Stimulated activated CD4-positive, alpha-beta T cell treated with anti-CD3 and anti-CD28 coated beads, TNF-alpha, amount 100 ng/mL, for 4 hours (primary cell): Measurements from ENCODE around the gene STRN3.
"Not testable (repeated sequence)": the region's sequence is repeated elsewhere in the genome, so short reads cannot be mapped to it uniquely, and the experiment has no call there.

ENCODE experiments used
- DNase-seq, 3 experiments: peaks; one replicate each; pipeline ENCODE4 v3.0.0-alpha.2; 2020; ENCODE audit warnings: low read depth in 3 of 3

Gene STRN3

DNA sequence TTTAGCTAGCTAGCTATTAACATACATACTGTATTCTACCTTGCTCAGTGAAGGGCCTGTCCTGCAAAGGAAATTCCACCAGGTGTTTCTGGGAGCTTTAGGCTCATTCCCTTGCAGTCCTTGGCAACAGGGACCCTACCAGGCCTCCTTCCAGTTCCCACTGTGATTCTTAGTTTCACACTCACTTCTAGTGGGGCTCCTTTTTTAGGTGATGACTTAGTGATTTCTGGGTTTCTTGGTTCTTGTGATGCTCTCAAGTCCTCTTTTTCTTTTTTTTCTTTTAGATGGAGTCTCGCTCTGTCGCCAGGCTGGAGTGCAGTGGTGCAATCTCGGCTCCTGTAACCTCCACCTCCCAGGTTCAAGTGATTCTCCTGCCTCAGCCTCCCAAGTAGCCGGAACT, 10.4 kb upstream of the STRN3 start:
- DNase-seq = no peak

DNA sequence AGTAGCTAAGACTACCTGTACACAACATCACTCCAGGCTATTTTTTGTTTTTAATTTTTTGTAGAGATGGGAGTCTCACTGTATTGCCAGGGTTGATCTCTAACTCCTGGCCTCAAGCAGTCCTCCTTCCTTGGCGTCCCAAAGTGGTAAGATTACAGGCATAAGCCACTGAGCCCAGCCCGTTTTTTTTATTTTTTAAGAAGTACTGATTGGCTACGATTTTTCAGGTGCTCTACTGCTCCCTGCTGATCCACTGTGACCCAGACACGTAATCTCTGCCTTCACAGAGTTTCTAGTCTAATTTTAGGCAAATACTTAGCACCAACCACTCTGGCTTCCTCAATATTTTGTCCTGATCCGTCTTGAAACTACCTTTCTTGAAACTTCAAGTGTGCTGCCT, 4.3 kb upstream of the STRN3 start:
- no peak for DNase-seq

DNA sequence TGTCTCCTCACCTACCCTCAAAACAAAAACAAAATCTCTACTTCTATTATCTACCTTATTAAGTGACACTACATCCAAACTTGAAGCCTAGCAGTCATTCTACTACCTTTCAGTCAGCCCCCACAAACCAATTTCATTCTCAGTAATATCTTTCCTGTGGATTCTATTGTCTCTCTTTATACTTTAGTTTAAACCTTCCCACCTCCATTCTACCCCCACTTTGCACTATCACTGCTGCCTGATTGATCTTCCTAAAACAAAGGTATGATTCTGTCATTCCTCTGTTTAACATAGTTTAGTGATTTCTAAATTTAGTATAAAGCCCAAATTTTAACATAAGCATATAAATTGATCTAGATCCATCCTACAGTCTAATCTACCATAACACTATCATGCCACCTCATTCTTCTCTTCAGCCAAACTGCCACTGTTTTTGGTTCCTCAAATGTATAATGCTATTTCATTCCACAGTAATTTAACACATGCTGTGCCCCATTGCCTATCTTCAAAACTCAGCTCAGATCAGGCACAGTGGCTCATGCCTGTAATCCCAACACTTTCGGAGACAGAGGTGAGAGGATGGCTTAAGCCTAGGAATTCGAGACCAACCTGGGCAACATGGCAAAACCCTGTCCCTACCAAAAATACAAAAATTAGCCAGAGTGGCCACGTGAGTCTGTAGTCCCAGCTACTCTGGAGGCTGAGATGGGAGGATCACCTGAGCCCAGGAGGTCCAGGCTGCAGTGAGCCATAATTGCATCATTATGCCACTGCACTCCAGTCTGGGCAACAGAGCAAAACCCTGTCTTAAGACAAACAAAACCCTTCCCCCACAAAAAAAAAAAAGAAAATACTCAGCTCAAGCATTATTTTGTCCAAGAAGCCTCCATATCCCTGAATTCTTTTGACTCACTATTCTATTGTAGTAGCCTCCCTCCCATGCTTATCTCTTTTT, 3.1 kb upstream of the STRN3 start:
- DNase-seq = no peak

DNA sequence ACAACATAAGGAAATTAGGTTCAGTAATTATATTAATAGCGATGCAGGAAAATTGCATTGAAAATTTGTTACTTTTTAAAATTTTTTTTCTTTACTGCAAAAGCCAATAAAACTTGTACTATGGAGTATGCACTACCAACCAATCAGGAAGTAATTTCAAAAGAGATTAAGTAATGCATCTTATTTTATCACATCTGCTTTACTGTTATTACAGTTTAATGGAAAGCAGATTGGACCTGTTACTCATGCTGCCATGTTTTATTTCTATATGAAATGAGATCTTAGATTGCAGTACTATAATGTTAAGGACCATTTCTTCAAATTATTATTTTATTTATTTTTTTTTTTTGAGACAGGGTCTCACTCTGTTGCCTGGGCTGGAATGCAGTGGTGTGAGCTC, 1.7 kb upstream of the STRN3 start:
- no peak for DNase-seq

DNA sequence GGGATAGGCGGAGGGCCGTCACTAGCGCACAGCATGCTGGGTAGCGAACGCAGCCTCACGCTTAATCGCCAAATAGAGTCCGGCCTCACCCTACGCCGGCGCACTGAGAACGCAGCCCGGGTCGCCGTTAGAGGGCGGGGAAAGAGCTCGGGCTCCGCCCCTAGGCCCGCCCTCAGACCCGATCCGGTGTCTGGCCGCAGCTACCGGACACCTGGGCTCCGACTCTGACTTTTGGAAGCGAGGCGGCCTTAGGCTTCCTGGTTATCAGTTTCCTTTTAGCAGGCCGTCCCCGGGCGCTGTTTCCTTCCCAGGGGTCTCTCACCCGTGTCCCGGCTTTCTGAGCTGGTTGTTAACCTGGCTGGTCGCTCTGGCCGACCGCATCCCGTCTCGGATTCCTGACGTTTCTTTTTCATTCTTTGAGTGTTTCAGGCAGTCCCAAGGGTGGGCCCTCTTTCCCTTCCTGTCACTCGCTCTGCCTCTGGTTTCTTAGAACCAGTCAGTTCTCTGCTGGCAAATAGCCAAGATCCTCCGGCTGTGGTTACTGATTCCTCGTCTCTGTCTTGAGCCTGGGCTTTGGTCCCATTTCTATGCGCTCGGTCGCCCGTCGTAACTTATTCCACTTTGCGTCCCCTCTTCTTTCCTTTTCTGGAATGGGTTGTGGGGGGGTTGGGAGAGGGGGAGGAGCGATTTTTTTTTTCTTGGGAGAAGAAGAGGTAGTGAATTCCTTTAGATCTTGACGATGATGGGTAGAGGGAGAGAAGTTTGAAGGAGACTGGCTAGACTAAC, 464 bp upstream of the STRN3 start:
- peak; percentile 76 to 85 (median 79) for DNase-seq

DNA sequence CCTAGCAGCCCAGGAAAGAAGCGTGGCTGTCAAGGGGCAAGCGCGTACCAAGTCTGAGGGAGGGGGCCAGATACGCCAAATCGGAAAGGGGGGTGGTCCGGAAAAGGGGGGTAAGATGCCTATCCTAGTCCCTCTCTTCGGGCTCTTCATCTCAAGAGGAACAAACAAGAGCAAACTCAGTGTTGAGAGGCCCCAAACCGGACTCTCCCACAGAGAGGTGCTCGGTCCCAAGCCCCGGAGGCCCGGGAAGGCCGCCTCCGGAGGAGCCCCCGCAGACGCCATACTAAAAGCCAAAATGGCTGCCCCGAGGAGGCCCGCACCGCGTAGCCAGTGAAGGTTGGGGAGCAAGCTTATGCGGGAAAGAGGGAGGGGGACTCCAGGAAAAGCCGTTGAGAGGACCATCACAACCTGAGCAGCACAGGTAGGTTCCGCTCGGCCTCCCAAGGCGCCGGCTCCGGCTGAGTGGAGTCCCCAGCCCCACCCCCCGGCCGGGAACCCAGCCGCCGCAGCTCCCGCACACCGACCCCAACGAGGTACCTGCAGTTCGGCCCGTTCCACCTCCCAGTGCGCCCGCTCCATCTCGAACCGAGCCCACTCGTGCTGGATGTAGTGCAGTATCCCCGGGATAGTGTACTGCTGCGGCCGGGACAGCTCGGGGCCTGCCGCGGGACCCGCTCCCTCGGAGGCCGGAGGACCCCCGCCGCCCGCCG, 657 bp downstream of the STRN3 start, which contains the start of gene AP4S1:
Gene AP4S1, plus strand, starts transcription at position 283 of the 710 bp plus-strand sequence. CDS start 40,548 bp downstream, outside the sequence.
- peak; percentile 26 to 36 (median 27) for DNase-seq

DNA sequence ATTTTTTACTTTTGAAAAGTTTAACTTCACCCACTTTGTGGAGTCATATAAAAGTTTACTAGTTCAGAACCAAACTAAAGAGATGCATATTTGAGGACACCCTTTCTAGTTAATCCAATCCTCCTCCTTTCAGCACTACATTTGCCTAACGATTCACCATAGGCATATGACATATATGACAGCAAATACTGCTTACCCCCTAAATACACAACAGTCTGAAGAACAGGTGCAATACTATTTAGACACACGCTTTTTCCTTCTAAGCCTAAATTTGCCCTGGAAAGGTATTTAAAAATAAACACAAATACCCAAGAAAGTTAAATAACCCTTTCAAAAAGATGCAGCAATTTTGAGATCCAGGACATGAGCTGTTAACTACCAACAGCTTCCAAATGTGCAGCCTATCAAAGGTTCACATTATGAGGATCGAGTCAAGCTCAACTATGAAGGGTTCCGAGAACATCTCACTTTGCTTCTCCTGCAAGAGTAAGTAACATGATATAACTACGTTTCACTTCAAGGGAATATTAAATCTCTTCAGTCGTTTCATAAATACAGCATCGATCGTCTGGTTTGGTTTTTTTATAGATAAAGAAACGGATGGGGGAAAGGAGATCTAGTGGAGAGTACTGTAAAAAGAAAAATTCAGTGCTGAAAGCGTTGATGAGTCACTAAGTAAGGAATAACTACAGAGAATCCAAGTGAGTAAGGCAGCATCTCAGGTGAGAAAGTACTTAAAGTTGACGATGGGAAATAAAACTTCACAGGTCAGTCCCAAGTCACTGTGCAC, 1.4 kb downstream of the STRN3 start:
- no peak for DNase-seq

DNA sequence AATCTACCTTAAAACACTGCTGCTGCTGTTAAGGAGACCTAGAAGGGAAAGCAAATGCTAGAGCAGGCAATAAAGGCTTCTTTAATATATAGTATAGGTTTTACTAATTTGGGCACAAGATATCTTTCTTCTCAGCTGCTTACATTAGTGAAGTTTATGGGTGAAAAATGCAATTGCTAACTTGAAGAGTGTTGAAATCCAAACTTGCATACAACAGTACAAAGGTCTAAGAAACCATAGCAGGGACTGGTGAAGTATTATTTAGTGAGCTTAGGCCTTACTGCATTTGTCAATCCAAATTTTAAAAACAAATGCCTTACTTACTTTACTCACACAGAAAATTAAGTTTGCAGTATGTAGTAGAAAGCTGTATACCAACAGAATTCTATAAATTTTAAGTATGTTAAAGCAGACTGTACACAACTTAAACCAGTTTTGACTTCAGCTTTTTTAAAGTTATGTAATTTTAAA, 2.1 kb downstream of the STRN3 start:
- no peak for DNase-seq

DNA sequence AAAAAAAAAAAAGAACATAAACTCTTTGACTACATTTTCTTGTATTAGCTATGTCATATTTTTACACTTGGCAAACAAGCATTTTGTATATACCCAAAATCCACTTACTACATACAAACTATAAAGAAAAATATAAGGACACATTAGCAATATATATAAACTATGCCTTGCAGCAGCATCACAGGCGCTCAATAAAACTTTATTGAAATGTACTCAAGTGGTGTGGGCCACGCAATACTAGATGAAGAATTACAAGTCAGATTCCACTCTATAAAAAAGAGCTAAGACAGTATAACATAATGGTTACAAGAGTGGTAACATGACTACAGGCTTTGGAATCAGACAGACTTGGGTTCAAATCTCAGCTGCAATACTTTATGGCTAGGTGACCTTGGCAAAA, 3.8 kb downstream of the STRN3 start:
- no peak for DNase-seq

DNA sequence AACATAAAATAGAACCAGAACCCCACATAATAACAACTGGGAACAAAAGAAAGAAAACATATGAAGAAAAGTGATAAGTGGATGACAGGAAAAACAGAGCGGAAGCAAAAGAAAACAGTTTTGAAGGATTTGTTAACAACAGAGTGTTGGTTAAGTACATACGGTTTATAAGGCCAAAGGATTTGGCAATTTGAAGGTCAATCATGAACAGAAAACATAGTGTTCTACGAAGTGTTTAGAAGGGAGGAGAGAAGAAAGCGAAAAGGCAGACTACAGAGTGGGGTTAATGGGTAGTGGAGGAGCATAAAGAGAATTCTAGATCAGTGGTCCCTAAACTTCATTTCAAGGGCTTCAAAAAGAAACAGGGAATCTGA, 4.6 kb downstream of the STRN3 start:
- no peak for DNase-seq

DNA sequence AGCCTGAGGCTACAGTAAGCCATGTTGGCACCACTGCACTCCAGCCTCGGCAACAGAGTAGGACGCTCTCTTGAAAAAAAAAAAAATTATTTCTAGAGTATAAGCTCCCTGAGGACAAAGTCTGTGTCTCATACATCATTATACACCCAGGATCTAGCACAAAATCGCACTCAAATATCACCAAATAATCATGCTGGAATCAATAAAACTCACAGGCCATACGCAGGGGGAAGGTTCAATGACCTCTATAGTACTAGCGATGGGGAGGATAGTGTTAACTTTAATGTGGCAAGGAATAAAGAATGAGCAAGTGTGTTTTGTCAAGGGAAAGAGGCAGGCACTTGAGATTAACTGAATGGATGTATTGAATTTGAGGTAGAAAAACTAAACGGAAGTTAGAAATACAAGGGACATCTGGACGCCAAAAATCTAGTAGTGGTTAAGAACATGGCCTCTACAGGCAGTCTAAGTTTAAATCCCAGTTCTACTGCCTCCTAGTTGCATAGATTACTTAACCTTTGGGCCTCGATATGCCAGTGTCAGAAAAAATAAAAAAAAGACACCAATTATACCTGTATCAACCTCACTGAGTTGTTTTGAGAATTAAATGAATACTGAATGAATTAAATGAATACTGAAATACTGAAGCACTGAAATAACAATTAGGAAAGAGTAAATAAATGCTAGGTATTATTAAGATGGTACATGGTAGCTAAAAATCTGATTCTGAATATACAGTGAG, 5.2 kb downstream of the STRN3 start:
- no peak for DNase-seq

DNA sequence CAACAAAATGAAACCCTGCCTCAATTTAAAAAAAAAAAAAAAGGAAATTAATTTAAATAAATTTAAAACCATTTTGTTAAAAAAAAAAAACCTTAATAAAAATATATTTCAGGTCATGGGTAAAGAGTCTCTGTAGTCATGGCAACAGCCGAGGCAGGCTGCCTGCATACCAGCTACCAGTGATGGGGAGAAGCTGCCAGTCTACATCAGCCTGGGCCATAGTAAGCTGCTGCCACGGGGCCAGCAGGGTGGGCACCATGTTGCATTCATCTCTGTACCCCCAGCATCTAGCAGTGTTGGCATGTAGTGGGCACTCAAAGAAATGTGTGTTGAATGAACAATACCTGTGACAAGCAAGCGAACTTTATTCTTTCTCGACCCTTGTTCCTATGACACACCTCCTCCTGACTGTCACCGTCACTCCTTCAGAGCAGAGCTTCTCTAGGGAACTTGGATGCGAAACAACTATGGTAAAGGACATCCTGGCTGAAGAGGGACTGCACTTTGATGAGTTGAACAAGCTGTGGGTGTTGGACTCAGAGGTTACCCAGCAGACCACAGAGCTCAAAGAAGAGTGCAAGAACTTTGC, 8.0 kb downstream of the STRN3 start:
- DNase-seq = no peak

DNA sequence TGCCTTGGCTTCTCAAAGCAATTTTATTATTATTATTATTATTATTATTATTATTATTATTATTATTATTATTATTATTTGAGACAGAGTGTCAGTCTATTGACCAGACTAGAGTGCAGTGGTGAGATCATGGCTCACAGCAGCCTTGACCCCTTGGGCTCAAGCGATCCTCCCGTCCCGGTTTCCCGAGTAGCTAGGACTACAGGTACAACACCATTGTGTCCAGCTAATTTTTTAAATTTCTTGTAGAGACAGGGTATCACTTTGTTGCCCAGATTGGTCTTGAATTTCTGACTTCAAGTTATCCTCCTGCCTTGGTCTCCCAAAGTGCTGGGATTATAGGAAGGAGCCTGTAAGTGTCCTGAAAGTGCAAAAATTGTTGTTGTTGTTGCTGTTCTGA, 12.3 kb downstream of the STRN3 start:
- DNase-seq = no peak

DNA sequence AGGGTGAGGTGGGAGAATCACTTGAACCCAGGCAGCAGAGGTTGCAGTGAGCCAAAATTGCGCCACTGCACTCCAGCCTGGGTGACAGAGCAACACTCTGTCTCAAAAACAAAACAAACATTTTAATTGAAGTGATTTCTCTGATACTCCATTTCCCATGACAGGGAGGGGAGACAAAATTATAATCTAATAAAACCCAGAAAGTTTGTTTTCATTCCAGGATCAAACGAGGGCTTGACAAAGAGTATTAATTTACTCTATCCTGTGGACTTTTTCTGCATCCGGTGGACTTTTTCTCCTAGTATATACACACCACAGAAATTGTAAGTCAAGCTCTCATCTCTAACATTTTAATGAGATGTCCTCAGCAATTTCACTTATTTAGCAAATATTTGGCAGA, 15.2 kb downstream of the STRN3 start:
- DNase-seq = no peak

DNA sequence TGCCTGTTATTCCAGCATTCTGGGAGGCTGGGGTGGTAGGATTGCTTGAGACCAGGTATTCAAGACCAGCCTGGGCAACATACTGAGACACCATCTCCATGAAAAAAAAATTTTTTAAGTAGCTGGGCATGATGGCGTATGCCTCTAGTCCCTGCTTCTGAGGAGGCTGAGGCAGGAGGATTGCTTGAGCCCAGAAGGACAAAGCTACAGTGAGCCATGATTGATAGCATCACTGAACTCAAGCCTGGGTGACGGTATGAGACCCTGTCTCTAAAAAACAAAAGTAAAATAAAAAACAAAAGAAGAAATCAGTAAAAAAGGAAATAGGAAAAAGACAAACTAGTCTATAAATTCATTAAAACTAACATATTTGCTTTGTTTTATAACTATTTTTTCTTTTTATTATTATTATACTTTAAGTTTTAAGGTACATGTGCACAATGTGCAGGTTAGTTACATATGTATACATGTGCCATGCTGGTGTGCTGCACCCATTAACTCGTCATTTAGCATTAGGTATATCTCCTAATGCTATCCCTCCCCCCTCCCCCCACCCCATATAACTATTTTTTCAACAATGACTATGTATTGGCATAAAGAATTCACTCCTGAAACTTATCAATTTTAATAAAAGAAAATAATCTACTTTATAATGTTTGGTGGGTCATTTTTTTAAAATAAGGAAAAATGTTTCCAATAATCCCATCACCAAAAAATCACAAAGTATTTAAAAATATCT, 16.2 kb downstream of the STRN3 start:
- no peak for DNase-seq

DNA sequence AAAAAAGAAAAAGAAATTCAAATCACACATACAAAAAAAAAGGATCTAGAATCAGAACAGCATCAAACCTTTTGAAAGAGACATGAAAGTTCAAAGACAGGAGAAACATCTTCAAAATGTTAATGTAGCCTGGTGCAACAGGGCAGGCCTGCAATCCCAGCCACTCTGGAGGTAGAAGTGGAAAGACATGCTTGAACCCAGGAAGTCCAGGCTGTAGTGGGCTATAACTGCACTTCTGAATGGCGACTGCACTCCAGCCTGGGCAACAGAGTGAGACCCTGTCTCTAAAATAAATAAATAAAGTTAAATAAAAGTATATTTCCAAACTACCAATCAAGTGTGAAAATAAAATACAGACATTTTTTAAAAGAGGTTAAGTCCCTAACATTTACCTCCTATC, 19.5 kb downstream of the STRN3 start:
- DNase-seq = no peak

DNA sequence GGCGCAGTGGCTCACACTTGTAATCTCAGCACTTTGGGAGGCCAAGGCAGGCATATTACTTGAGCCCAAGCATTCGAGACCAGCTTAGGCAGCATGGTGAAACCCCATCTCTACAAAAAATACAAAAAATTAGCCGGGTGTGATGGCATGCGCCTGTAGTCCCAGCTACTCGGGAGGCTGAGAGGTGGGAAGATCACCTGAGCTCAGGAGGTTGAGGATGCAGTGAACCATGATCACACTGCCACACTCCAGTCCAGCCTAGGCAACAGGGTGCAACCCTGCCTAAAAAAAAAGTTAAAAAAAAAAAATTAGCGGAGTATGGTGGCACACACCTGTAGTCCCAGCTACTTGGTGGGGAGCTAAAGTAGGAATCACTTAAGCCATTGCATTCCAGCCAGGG, 22.2 kb downstream of the STRN3 start:
- DNase-seq = not testable (repeated sequence)

DNA sequence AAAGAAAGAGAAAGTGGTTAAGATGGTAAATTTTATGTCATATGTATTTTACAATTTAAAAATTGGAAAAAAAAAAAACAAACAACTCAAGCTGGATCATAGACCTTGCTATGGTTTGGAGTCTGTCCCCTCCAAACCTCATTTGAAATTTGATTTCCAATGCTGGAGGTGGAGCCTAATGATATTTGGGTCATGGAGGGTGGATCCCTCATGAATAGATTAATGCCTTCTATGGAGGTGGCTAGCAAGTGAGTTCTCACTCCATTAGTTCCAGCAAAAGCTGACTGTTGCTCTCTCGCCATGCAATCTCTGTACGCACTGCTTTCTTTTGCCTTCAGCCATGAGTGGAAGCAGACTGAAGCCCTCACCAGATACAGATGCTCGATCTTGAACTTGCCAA, 22.9 kb downstream of the STRN3 start:
- DNase-seq = no peak

DNA sequence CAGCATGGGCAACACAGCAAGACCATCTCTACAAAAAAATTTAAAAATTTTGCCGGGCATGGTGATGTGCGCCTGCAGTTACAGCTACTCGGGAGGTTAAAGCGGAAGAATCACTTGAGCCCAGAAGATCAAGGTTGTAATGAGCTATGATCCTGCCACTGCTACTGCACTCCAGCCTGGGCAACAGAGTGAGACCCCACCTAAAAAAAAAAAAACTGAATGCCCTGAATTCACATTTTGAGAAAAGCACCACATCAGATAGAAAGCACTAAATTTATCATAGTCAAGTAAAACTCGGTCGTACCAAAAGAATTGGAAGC, 24.9 kb downstream of the STRN3 start:
- DNase-seq = no peak
